Kasumi-1 (cell line): Measurements from ENCODE around the gene AQP7.
"Not testable (repeated sequence)": the region's sequence is repeated elsewhere in the genome, so short reads cannot be mapped to it uniquely, and the experiment has no call there.

Source experiments
- DNase-seq, 2 experiments: peaks; one replicate each; lab custom pipeline; 2025; lab: John Stamatoyannopoulos, UW

Gene AQP7

DNA sequence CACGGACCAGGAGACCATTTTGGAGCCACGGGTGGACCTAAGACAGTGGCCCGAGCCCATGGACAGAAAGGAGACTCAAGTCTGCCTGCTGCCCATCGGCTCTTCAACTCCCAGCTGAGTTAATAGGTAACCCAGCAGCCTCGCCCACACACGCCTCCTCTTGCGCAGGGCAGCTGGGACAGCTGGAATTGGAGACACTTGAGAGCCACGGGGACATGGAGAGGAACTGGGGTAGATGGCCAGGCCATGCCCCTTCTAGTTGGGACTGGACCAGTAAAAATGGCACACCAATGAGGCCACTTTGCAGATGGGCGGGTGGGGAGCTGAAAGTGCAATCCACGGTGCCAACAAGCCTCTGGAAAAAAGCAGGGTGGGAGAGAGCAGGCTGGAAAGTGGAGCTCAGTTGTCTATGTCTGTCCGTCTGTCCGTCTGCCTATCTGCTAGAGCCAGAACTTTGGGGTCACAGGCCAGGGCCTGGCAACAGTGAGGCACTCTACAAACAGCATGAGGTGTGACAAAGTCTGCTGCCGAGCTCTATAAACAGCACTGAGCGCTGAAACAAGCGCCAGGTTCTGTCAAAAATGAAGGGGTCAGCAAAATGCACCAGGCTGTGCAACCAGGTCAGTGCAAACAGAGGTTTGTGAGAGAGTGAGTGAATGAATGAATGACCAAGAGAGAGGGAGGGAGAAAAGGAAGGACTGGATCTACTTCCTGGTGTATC, 7.0 kb downstream of the AQP7 start:
- DNase-seq = not testable (repeated sequence)

DNA sequence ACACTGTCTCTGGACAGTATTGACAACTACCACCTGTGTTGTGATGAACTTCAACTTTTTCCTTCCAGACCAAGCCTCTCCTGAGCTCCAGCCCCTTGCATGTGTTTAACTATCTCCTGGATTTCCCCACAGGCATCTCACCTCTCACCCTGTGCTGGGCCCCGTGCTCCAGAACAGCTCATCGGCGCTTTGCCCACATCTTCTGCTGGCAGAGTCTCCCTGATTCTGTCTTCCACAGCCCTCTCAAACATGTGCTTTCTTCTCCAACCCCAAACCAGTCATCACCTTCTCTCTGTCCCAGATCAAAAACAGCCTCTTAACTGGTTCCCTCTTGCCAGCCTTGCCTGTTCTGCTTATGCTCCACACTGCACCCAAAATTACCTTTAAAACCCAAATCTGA, 8.4 kb downstream of the AQP7 start:
- DNase-seq = not testable (repeated sequence)

DNA sequence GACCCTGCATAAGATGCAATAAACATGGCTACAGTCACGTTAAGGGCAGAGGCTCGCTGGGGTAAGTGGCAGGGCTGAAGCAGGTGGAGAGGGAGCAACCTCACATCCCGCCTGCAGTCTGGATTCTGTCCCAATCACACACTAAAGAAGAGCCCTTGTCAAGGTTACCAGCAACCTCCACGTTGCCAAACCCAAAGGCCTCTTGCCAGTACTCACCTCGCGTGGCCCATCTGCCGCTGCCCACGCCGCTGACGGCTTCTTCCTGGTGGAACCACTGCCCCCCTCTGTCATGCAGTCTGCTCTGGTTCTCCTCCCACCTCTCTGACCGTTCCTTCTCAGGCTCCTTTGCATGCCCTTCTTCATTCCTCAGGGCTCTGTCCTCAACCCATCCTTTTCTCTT, 8.8 kb downstream of the AQP7 start:
- no peak for DNase-seq

DNA sequence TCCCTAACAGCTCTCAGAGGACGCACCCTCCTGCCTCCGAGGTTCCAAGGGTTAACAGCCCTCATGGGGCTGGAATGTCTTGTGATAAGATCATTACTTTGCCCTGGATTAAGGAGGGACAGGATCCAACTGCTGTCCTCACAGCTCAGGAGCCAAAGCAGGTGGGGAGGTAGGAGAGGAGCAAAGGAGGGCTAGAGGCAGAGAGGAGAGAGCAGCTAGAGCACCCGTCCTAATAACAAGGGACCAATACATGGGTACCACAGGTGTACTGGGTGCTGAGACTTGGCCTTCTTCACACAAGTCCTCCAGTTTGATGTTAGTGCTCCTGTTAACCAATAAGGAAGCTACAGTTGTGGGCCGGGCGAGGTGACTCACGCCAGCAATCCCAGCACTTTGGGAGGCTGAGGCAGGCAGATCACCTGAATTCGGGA, 9.8 kb downstream of the AQP7 start:
- DNase-seq = not testable (repeated sequence)

DNA sequence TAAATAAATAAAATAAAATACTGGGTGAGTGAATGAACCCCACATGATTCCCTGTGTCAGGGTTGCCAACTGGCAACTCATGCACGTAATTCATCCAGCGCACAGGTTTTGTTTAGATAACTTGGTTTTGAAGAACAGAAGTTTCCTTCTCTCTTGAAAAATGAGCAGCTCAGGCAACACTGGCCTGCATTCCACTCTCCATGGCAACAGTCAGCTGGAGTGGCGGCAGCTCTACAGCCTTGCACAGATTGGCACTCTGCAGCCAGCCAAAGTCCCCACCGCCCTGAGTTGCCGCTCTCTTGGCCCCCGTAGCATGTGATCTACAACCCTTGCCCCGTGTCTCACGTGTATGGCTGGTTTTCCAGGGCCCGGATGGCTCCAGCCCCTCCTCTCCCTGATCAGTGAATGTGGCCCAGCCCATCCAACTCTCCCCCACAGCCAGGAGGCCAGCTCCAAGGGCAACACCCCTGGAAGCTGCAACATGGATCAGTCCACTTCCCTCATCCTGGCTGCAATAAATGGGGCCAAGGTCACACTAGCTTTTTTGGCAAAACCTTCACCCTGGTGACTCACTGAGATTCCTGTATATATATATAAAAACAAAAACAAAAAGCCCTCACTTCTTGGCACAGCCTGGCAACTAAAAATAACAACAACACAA, 11.1 kb downstream of the AQP7 start:
- DNase-seq = not testable (repeated sequence)

DNA sequence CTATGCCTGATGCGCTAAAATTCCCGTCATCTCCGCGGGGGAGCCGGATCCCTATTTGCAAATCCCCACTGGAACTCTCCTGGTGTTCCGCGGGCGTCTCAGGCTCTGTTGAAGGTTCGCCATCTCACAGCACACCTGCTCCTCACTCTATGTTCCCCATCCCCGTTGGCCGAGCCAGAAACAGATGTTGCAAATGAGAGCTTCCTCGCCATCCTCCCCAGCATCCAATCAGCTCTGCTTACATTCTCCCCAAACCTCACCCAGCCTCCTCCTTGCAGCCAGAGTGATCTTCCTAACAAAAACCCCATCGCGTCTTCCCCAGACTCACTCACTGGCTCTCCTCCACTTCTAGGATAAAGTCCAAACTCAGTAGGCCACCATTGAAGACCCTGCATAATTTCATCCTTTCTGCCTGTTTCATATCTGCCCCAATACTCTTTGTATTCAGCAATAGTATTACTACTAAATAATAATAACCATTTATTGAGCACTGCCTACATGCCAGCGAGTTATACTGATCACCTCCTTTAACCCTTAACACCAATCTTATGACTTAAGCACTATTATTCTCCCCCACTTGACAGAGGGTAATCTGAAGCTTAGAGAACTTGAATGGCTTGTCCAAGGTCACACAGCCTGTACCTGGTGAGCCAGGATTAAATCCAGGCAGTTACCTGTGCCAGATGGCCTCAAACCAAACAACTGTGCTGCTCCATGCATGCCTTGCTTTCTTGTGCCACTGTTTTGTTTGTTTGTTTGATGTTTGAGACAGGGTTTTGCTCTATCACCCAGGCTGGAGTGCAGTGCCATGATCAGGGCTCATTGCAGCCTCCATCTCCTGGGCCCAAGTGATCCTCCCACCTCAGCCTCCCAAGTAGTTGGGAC, 14.0 kb downstream of the AQP7 start:
- DNase-seq = no peak

DNA sequence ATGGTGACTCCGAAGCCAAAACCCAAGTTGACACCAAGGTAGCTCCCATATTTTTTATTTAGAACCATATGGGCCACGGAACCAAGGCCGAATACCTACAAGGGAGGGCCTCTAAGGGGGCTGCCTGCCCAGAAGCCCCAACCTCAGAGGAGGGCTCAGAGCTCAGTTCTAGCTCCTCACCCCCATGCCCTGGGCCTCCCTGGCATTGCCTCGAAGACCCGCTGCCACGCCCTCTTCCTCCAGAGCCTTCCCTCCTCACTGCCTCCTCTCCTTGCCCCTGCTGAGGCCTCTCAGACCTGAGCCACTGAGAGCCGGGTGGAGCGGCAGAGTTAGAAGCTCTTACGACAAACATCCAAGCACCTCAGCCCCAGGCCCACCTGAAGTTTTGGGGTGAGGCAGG, 15.4 kb downstream of the AQP7 start:
- not testable (repeated sequence) for DNase-seq

DNA sequence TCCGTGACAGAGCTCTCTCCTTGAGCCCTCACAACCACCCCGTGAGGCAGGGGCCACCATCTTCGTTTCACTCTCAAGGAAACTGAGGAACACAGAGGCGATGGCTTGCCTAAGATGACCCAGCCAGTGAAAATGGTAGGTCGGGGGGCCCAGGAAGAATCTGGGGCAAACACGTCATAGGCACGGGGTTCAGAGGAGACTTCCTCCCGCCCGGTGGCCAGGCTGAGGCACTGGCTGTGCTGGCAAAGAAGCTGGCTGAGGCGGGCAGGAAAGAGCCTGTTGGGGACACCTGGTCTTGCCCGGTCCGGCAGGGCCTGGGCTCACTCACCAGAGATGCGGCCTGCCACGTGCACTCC, 15.7 kb downstream of the AQP7 start:
- DNase-seq = not testable (repeated sequence)

DNA sequence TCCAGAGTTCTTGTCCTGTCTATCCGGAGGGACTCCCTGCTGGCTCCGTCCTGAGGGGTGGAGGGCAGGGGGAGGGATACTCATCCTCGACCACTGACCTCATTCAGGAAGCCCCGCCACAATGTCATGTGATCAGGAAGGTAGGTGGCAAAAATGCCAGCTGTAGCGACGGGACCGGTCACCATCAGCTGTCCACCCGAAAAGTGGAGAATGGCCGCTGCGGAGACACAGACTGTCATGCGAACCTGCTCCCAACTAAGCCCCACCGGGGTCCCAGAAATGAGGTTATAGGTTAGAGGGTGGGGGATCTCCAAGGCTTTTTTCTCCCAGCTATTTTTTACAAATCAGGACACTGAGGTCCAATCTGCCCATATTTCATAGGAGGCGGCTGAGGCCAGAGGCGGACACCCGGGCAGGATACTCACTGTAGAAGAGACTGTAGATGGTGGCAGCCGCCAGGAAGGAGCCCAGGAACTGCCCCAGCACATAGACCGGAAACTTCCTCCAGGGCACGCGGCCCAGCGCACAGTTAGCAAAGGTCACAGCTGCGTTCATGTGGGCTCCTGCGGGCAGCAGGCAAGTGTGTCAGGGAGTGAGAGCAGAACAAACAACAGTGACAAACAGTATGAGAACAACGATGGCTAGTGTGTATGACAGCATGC, 16.3 kb downstream of the AQP7 start:
- DNase-seq = not testable (repeated sequence)

DNA sequence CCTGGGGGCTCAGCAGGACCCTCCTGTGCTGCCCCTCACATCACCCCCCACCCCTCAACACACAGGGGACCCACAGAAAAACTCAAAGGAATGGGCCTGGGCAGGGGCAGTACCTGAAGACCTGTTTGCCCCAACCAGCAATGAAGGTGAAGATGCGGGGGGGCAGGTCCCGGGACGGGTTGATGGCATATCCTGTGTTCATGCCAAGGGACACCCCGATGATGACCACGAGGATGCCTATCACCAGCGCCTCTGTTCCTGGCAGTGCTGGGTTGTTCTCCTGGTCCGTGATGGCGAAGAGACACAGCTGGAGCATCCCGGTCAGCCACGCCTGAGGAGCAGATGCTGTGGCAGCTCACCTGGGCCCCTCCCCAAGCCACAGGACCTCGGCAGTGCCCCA, 16.8 kb downstream of the AQP7 start:
- DNase-seq = not testable (repeated sequence)

DNA sequence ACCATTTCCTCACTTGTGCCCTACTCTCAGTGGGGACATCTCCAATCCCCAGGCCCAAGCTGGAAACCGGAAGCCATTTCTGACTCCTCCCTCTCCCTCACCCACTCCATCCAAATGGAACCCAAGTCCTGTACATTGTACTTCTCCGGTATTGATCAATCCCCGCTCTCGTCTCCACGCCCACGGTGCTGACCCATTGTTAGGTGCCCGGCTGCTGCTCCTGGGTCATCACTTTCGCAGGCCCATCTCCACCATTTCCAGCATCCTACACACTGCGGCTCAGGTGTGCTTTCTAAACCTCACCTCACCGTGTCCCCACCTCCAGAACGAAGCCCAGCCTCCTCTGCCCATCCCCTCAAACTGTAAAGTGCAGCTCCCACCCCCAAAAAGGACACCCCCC, 19.0 kb downstream of the AQP7 start:
- DNase-seq = not testable (repeated sequence)

DNA sequence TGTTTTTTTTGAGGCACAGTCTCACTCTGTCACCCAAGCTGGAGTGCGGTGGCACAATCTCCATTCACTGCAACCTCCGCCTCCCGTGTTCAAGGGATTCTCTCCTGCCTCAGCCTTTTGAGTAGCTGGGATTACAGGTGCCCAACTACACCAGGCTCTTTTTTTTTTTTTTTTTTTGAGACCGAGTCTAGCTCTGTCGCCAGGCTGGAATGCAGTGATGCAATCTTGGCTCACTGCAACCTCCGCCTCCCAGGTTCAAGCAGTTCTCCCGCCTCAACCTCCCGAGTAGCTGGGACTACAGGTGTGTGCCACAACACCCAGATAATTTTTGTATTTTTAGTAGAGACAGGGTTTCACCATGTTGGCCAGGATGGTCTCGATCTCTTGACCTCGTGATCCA, 20.0 kb downstream of the AQP7 start:
- DNase-seq = not testable (repeated sequence)

DNA sequence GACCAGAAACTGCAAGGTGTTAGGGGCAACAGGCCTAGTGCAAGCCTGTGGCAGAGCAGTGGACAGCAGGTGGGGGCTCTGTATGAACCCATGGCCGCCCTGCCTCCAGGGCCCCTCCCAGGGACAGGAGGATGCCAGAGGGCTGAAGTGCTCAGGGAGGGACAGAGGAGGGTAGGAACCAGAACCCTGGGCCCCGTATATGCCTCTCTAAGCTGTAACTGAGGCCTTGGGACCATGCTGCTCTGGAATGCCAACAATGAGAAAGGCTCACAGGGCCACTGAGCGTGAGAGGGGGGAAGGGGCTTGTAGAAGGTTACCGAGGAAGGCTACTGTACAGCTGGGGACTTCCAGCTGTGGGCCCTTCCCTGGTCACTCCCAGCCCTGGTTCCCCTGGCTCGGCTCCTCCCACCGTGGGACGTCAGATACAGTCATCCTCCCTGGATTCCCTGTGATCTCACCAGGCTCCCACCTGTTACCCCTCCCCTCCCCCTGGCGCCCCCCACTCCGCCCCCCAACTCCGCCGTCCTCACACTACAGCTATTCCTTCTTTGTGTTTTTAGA, 21.1 kb downstream of the AQP7 start:
- no peak for DNase-seq

DNA sequence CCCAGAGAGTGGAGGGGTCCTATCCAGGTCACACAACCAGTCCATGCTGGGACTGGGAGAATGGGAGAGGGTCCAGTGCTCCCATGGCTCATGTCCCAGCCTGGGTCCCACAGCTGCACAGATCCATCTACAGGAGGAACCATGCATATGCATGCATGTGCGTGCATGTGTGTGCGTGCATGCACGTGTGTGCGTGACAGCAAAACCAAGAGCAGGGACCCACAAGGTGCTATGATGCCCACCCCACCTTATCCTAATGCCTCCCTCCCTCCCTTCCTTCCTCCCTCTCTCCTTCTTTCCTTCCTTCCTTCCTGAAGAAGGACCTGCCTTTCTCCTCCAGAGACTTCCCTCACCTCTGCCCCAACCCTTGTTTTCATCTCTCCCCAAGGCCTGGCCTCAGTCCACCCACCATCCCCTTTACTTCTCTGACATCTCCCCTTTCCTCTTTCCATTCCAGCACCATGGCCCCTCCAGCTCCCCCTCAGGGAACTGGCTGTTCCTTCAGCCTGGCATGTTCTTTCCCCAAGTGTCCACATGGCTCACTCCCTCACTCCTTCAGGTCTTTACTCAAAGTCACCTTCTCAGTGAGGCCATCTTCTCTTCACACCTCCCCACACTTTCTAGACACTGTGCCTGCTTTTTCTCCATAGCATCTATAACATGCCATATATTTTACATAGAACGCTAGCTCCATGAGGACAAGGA, 21.8 kb downstream of the AQP7 start:
- no peak for DNase-seq

DNA sequence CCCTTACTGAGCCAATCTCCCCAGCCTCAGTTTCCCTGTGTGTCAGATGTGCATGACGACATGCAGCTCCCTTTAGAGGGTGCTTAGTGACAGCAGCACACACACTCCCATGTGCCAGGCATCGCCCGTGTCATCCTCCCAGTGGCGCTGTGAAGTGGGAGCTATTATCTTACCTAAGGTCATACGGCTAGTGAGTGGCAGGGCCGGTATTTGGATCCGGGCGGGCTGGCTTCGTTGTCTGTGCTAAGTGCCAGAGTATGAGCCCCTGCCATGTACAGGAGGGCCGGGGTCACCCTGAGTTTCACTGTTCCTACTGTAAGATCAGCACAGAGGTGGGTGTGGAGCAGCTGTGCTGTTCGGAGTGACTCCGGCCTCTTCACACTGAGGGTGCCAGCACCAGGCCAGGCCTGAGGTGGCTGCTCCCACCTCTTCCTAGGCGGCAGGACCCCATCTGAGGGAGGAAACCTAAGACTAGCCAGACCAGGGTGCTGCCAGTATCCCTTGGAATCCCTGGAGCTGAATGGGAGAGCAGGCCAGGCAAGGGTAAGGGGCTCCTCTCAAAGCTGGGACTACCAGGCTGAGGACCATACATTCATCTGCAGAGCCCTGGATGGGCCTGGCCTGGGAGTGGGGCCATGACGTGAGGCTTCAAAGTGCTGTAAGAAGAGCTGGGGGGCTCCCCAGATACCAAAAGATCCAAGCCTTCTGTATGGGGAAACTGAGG, 22.5 kb downstream of the AQP7 start:
- no peak for DNase-seq

DNA sequence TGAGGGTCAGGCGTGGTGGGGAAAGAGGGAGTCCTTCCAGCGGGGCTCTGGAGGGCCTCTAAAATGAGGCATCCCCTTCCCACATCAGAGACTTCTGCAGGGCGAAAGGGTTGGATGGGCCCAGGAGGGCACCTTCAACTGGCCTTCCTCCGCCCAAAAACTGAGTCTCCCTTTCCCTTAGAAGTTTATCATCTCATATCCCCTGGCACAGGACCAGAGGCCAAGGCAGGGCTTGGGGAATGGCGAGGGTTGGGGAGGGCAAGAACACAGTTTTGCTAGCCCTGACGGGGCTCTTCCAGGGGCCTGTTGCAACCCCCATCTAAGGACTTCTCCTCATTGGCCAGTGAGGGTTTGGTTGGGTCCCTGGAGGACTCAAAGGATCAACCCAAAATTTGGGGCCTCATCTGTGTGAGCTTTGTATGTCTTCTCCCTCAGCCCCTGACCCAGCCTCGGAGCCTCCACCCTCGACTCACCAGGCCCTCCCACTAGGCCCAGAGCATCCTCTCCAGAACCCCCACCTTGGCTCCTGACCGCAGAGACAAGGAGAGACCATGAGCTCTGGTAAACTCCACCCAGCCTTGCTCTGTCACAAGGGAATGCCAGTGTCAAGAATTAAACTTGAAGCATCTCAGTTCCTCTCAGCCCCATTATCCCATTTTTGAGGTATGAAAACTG, 24.1 kb downstream of the AQP7 start:
- no peak for DNase-seq

DNA sequence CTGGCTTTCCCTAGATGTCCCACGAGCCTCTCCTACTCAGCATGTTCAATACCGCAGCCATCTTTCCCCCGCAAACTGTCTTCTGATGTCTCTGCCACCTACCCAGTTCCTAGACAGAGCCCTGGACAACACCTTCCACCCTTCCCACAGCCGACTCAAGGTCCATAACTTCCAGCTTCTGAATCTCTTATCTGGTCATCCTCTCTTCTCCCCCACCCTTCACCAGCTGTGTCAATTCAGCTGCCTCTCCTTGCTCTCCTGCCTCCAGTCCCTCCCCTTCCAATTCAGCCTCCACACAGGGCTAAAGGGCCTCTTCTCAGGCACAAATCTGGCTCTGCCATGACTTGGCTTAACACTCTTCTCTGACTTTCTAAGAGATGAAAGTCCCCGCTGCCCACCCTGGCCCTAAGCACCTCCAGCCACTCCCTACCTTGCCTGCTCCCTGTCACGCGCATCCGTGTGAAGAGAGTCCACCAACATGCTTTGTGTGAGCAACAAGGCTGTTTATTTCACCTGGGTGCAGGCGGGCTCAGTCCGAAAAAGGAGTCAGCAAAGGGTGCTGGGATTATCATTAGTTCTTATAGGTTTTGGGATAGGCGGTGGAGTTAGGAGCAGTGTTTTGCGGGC, 25.2 kb downstream of the AQP7 start:
- DNase-seq = no peak

DNA sequence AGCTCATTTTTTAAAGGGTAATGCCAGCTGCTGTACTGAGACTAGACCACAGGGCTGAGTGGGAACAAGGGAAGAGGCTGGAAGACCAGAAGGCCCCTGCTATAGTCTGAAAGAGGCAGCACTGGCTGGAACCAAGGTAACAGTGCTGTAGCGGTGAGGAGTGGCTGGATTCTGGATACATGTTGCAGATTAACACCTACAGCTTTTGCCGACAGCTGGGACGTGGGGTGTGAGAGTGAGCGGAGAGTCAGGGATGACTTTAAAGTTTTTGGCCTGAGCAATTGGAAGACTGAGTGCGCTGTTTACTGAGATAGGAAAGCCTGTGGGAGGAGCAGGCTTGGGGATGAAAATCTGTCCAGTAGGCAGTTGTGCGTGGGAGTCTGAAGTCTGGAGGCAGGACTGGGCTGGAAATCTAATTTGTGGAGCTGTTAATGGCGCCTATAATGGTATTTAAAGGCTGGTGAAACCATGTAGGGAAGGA, 26.5 kb downstream of the AQP7 start:
- DNase-seq = no peak

DNA sequence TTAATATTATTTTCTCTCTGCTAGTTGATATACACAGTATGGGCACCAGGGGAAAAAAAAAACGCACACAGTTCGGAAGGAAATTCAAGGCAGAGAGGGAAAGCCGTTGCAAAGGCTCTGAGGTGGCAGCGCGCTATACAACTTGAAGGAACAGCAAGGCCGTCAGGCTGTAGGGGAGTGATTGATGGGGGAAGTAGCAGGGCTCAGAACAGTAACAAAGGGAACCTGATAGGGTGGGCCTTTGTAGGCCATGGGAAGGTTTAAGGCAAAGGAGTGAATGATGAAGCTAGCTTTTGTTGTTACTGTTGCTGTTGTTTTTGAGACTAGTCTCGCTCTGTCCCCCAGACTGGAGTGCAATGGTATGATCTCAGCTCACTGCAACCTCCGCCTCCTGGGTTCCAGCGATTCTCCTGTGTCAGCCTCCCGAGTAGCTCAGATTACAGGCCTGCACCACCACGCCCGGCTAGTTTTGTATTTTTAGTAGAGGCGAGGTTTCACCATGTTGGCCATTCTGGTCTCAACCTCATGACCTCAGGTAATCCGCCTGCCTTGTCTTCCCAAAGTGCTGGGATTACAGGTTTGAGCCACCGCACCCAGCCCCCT, 27.0 kb downstream of the AQP7 start:
- no peak for DNase-seq
